NK-92 (cell line): ENCODE measurements around the gene UGT1A4.

Experiments used
- DNase-seq: peaks from one replicate; lab custom pipeline; 2025; ENCODE audit not compliant: unreplicated experiment; lab: John Stamatoyannopoulos, UW

The UGT1A4 gene

GRCh38 chr2:233718552-233718951 is at the start of gene UGT1A4:
UGT1A4 (plus strand) TSS chr2:233718736; CDS start chr2:233718821, 85 bp downstream.
- no peak for DNase-seq

GRCh38 chr2:233671290-233672161 is 47.0 kb upstream of the UGT1A4 start, which contains the start of gene UGT1A9:
UGT1A9 (plus strand) TSS chr2:233671898; CDS start chr2:233671935, 37 bp downstream.
- no peak for DNase-seq

GRCh38 chr2:233672886-233673285 is 45.6 kb upstream of the UGT1A4 start:
- no peak for DNase-seq

GRCh38 chr2:233673896-233674295 is 44.6 kb upstream of the UGT1A4 start:
- DNase-seq = no peak

- no peak for DNase-seq
Observed at GRCh38 chr2:233674314-233674713, 44.2 kb upstream of the UGT1A4 start.

- no peak for DNase-seq
Observed at GRCh38 chr2:233674995-233675394, 43.5 kb upstream of the UGT1A4 start.

- DNase-seq = no peak
Observed at GRCh38 chr2:233676046-233676445, 42.5 kb upstream of the UGT1A4 start.

- no peak for DNase-seq
Observed at GRCh38 chr2:233679196-233679595, 39.3 kb upstream of the UGT1A4 start.

GRCh38 chr2:233680361-233681045 is 38.0 kb upstream of the UGT1A4 start:
- DNase-seq = no peak

- DNase-seq = no peak
Observed at GRCh38 chr2:233681521-233682099, 36.9 kb upstream of the UGT1A4 start, which contains the start of gene UGT1A7. UGT1A7 (plus strand) TSS chr2:233681901; CDS start chr2:233681938, 37 bp downstream.

- no peak for DNase-seq
Observed at GRCh38 chr2:233684640-233685039, 33.9 kb upstream of the UGT1A4 start.

- DNase-seq = no peak
Observed at GRCh38 chr2:233686928-233687327, 31.6 kb upstream of the UGT1A4 start.

- no peak for DNase-seq
Observed at GRCh38 chr2:233688341-233688740, 30.2 kb upstream of the UGT1A4 start.

- DNase-seq = no peak
Observed at GRCh38 chr2:233689031-233689430, 29.5 kb upstream of the UGT1A4 start.

GRCh38 chr2:233689501-233689900 is 29.0 kb upstream of the UGT1A4 start:
- DNase-seq = no peak

- no peak for DNase-seq
Observed at GRCh38 chr2:233690444-233690843, 28.1 kb upstream of the UGT1A4 start.

GRCh38 chr2:233691443-233692433 is 26.8 kb upstream of the UGT1A4 start:
- DNase-seq = no peak

- DNase-seq = no peak
Observed at GRCh38 chr2:233692648-233693047, 25.9 kb upstream of the UGT1A4 start, which contains the start of gene UGT1A6. UGT1A6 (plus strand) TSS chr2:233692890; CDS start chr2:233693005, 115 bp downstream.

- no peak for DNase-seq
Observed at GRCh38 chr2:233693963-233694362, 24.6 kb upstream of the UGT1A4 start.

GRCh38 chr2:233698740-233699139 is 19.8 kb upstream of the UGT1A4 start:
- DNase-seq = no peak
